ENCODE measurements around the gene SLC13A5.

GRCh38 chr17:6682339-6682738 lies 30.8 kb downstream of the SLC13A5 start:
- TF ChIP-seq REST (IDR thresholded peaks at IDR 0.05) (no peak), CTCF (IDR thresholded peaks at IDR 0.05; ENCODE audit: low read depth, low read length, missing input control) (no peak), RAD21 (IDR thresholded peaks at IDR 0.05) (no peak), TAF1 (conservative IDR thresholded peaks at IDR 0.05) (no peak), YY1 (IDR thresholded peaks at IDR 0.05) (no peak), MAX (IDR thresholded peaks at IDR 0.05) (no peak), SP1 (IDR thresholded peaks at IDR 0.05) (no peak), NR2F2 (IDR thresholded peaks at IDR 0.05) (no peak), JUND (IDR thresholded peaks at IDR 0.05) (no peak), ATF3 (IDR thresholded peaks at IDR 0.05) (no peak), HNF4A (conservative IDR thresholded peaks at IDR 0.05) (no peak), GABPA (IDR thresholded peaks at IDR 0.05 in 1 of 2, conservative IDR thresholded peaks at IDR 0.05 in 1 of 2) (no peak)

Measured in liver (tissue), 3 donors.